HepG2 (cell line): Measurements from ENCODE around the gene NTM.

Experiments
- FOSL1 ChIP-seq: sonication (generic); formaldehyde crosslinking; IDR thresholded peaks from 2 replicates; pipeline ENCODE4 v1.9.0; 2021; ENCODE audit warnings: missing genetic modification reagents, borderline replicate concordance
- IRF9 ChIP-seq: sonication (generic); formaldehyde crosslinking; IDR thresholded peaks from 2 replicates; pipeline ENCODE4 v1.8.0; 2022; ENCODE audit warnings: missing genetic modification reagents, mild to moderate bottlenecking, borderline replicate concordance
- NFE2L2 ChIP-seq: fragments of 150-350 bp; IDR thresholded peaks from 2 replicates; pipeline ENCODE4 v1.6.1; 2014; ENCODE audit warnings: low read length

GRCh38 chr11:132312701-132313111, 942.3 kb downstream of the NTM start:
- no peak for TF ChIP-seq FOSL1 (CRISPR knock-in tag)
- TF ChIP-seq IRF9 (CRISPR knock-in tag): no peak
- TF ChIP-seq NFE2L2: no peak
